Measurements from ENCODE around the gene CHD5. TPM values are rescaled to one million over a fixed set of nuclear protein-coding genes. Genes with fewer than 3 reads are reported as not detected.
A peak's percentile ranks its signal among the peaks of the same experiment; 100 is the strongest.

The CHD5 gene
- total and polyA plus RNA-seq, 12 donors = 0.01 to 0.78 (median 0.17) TPM

- H3K9me3 ChIP-seq = no peaks in the 10 kb centered on the region
- ATAC-seq (peak in 7 of 8 donors; percentile 38 to 81 (median 61)), DNase-seq (peak in 1 of 2 donors; percentile 49)
- H3K4me1 ChIP-seq = peaks cover 0 to 20% (median 0%) of the 10 kb centered on the region in 9 donors
- WGBS, 2 donors = 69 to 71% methylated on average over 24 of the region's 24 CpGs
- peaks cover 0 to 29% (median 18%) of the 10 kb centered on the region in 7 donors for H3K27me3 ChIP-seq
- intact Hi-C loops (cut with DNase I) = loop anchor here in 1 of 10 donors (5.0 kb wide), 1 partner anchor 46 kb away; no protein-coding TSS in a partner anchor
- H3K36me3 ChIP-seq = peaks cover 0 to 54% (median 0%) of the 10 kb centered on the region in 9 donors
- H3K4me3 ChIP-seq = no peak overlapping the region
- TF ChIP-seq, protein P1, sequence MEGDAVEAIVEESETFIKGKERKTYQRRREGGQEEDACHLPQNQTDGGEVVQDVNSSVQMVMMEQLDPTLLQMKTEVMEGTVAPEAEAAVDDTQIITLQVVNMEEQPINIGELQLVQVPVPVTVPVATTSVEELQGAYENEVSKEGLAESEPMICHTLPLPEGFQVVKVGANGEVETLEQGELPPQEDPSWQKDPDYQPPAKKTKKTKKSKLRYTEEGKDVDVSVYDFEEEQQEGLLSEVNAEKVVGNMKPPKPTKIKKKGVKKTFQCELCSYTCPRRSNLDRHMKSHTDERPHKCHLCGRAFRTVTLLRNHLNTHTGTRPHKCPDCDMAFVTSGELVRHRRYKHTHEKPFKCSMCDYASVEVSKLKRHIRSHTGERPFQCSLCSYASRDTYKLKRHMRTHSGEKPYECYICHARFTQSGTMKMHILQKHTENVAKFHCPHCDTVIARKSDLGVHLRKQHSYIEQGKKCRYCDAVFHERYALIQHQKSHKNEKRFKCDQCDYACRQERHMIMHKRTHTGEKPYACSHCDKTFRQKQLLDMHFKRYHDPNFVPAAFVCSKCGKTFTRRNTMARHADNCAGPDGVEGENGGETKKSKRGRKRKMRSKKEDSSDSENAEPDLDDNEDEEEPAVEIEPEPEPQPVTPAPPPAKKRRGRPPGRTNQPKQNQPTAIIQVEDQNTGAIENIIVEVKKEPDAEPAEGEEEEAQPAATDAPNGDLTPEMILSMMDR (IDR thresholded peaks at IDR 0.05) = no peak
- peak overlapping the region in 5 of 10 donors; percentile 13 to 61 (median 37) for H3K27ac ChIP-seq
Measured at GRCh38 chr1:6098303-6099215, 81.6 kb downstream of the CHD5 start.

GRCh38 chr1:6097824-6098223, 82.3 kb downstream of the CHD5 start:
- no peak overlapping the region for H3K4me3 ChIP-seq
- peaks cover 0 to 20% (median 0%) of the 10 kb centered on the region in 9 donors for H3K4me1 ChIP-seq
- peak overlapping the region in 3 of 10 donors; percentile 13 to 51 (median 37) for H3K27ac ChIP-seq
- TF ChIP-seq, protein P1 (IDR thresholded peaks at IDR 0.05) = no peak
- no peak for DNase-seq
- H3K9me3 ChIP-seq = no peaks in the 10 kb centered on the region
- ATAC-seq = peak in 4 of 8 donors; percentile 10 to 61 (median 28)
- H3K27me3 ChIP-seq = peaks cover 0 to 22% (median 11%) of the 10 kb centered on the region in 7 donors
- peaks cover 0 to 62% (median 0%) of the 10 kb centered on the region in 9 donors for H3K36me3 ChIP-seq
- WGBS, 2 donors = 65 to 77% methylated on average over 17 of the region's 17 CpGs
- intact Hi-C loops (cut with DNase I) = loop anchor here in 1 of 10 donors (5.0 kb wide), 1 partner anchor 46 kb away; no protein-coding TSS in a partner anchor

DNA sequence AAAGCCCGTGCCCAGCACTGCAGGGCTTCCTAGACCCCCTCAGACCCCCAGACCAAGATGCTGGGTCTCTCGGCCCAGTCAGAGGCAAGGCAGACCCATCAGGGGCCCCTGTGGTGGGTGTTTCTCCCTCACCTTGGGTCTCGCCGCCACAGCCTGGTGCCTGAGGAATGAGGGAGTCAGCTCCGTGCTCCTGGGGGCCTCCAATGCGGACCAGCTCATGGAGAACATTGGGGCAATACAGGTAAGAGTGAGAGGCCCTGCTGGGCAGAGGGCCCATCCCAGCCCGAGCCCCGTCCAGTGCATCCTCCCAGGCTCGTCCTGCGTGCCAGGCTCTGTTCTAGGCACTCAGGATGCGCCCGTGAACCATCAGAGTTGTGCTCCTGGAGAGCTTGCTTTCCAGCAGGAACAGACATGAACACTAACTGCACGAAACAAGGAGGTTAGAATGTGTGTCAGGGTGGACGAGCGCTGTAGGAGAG, 83.0 kb downstream of the CHD5 start:
- ATAC-seq (no peak), DNase-seq (peak in 1 of 2 donors; percentile 0)
- H3K27me3 ChIP-seq = peaks cover 0 to 15% (median 6%) of the 10 kb centered on the region in 7 donors
- H3K9me3 ChIP-seq = no peaks in the 10 kb centered on the region
- WGBS, 2 donors = 91% methylated on average over 15 of the region's 15 CpGs
- peaks cover 0 to 68% (median 0%) of the 10 kb centered on the region in 9 donors for H3K36me3 ChIP-seq
- H3K4me3 ChIP-seq = no peak overlapping the region
- peaks cover 0 to 20% (median 0%) of the 10 kb centered on the region in 9 donors for H3K4me1 ChIP-seq
- TF ChIP-seq, protein P1 (IDR thresholded peaks at IDR 0.05) = no peak
- H3K27ac ChIP-seq = no peak overlapping the region
- intact Hi-C loops (cut with DNase I) = loop anchor here in 1 of 10 donors (5.0 kb wide), 1 partner anchor 45 kb away; no protein-coding TSS in a partner anchor
